Measurements from ENCODE around the gene APLP2. TPM values are rescaled to one million over a fixed set of nuclear protein-coding genes. Genes with fewer than 3 reads are reported as not detected.

The APLP2 gene
- total and polyA plus RNA-seq, 9 of the 15 experiments (the other 6 are each of a cell fraction or from before 2014, with no cell fraction given), result 17.4 to 164 (median 118) TPM

- H3K27me3 ChIP-seq (ENCODE audit: control insufficient read depth in 2 of 2, insufficient read depth in 2 of 2, low read length in 2 of 2), result peaks cover 43 to 81% of the 10 kb centered on the region in 2 experiments
- no peak overlapping the region for H3K27ac ChIP-seq (ENCODE audit: extremely low read depth, low read depth, low read length)
- H3K36me3 ChIP-seq (ENCODE audit: control insufficient read depth, insufficient read depth, low read length), result no peaks in the 10 kb centered on the region
- H4K20me1 ChIP-seq (replicated peaks; ENCODE audit: control insufficient read depth, insufficient read depth, low read length), result peaks cover 2% of the 10 kb centered on the region
- no peak for TF ChIP-seq NFIX (CRISPR knock-in tag; IDR thresholded peaks at IDR 0.05; ENCODE audit: low read depth)
- no peak for TF ChIP-seq KAT7 (CRISPR knock-in tag; IDR thresholded peaks at IDR 0.05; ENCODE audit: borderline replicate concordance)
- no peak for TF ChIP-seq HNRNPK (IDR thresholded peaks at IDR 0.05; ENCODE audit: low read depth, low read length, poor library complexity, severe bottlenecking)
- TF ChIP-seq DNMT1 (IDR thresholded peaks at IDR 0.05), result no peak
- TF ChIP-seq NR2C1 (IDR thresholded peaks at IDR 0.05), result no peak
- no peak for TF ChIP-seq NR2C1 (tag; IDR thresholded peaks at IDR 0.05)
- no peak for TF ChIP-seq ZNF146 (CRISPR knock-in tag; IDR thresholded peaks at IDR 0.05; ENCODE audit: unreplicated experiment)
- no peak for TF ChIP-seq DPF2 (IDR thresholded peaks at IDR 0.05)
- no peak for TF ChIP-seq ARID2 (IDR thresholded peaks at IDR 0.05)
- TF ChIP-seq NONO (IDR thresholded peaks at IDR 0.05; ENCODE audit: low read depth in 2 of 2, low read length in 1 of 2), result no peak
- no peak for TF ChIP-seq PTBP1 (IDR thresholded peaks at IDR 0.05; ENCODE audit: low read depth, low read length)
- TF ChIP-seq SPI1 (IDR thresholded peaks at IDR 0.05; ENCODE audit: borderline replicate concordance, low read depth, low read length), result no peak
- TF ChIP-seq SIX5 (IDR thresholded peaks at IDR 0.05; ENCODE audit: borderline replicate concordance in 1 of 2, insufficient read depth in 1 of 2, low read depth in 1 of 2, low read length in 2 of 2), result no peak
- no peak for TF ChIP-seq TAF7 (tag; IDR thresholded peaks at IDR 0.05)
- TF ChIP-seq ZNF23 (CRISPR knock-in tag; IDR thresholded peaks at IDR 0.05), result no peak
- H3K9ac ChIP-seq (ENCODE audit: insufficient read depth in 1 of 2, low read depth in 2 of 2, low read length in 2 of 2), result no peak overlapping the region
- H3K9me3 ChIP-seq (replicated peaks; ENCODE audit: control insufficient read depth, insufficient read depth, low read depth, low read length), result no peaks in the 10 kb centered on the region
- H2AFZ ChIP-seq (ENCODE audit: low read depth, low read length), result no peak overlapping the region
- FAIRE-seq, result no peak
- H3K4me1 ChIP-seq (replicated peaks in 1 of 2; ENCODE audit: control insufficient read depth in 2 of 2, insufficient read depth in 2 of 2, low read length in 2 of 2), result peaks cover 0 to 15% of the 10 kb centered on the region in 2 experiments; a peak in 1 of 5 replicates
- no peak overlapping the region for H3K4me2 ChIP-seq (ENCODE audit: insufficient read depth, low read length)
- H3K9me1 ChIP-seq (ENCODE audit: control insufficient read depth, insufficient read depth, low read length), result no peaks in the 10 kb centered on the region
- intact Hi-C loops (cut with micrococcal nuclease) (no loop called here), in situ Hi-C loops (cut with MboI) (no loop called here)
- no peaks in the 10 kb centered on the region for H3K79me2 ChIP-seq (ENCODE audit: control insufficient read depth, insufficient read depth, low read length)
- no TSS peak for BruUV-seq (replicated peaks)
- WGBS (ENCODE audit: insufficient coverage, low coverage, missing lambda C conversion rate), result 14% methylated on average over 14 of the region's 14 CpGs
- DNase-seq (ENCODE audit: extremely low read depth in 1 of 4, low spot score in 3 of 4), result no peak
- ChIA-PET POLR2A (interaction anchor here (0.6 kb wide), 1 partner anchor 36 kb away, joined by 3 read pairs; no protein-coding TSS in a partner anchor), CTCF (ENCODE audit: low intra/inter-chr PET ratio) (no interaction called here)
- no peak for ATAC-seq
- no peak overlapping the region for H3K4me3 ChIP-seq
Measured at GRCh38 chr11:130191896-130192295, 122.2 kb downstream of the APLP2 start.
